ENCODE results near the gene CALN1. TPM values are rescaled to one million over a fixed set of nuclear protein-coding genes. Genes with fewer than 3 reads are reported as not detected.

The CALN1 gene
- total and polyA plus RNA-seq, 4 donors: 0.14 to 0.84 (median 0.24) TPM

DNA sequence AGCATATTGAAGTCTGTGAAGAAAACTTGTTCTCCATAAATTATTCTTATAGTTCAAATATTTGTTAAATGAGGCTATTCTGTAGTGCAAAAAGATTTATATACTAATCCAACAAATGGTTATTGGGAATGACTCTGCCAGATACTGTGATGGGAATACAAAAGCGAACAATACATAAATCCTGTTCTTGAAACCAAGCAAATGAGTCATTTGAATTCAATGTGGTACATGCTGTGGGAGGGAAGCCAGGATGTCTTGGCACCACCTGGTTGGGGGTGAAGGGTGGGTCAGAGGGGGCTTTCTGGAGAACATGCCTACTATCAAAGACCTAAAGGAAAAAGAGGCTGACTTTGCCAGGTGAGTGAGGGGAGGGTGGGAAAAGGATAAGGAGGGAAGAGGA is 594.2 kb downstream of the CALN1 start:
- 84% methylated on average over 1 of the region's 1 CpG for WGBS
- TF ChIP-seq, protein P1, sequence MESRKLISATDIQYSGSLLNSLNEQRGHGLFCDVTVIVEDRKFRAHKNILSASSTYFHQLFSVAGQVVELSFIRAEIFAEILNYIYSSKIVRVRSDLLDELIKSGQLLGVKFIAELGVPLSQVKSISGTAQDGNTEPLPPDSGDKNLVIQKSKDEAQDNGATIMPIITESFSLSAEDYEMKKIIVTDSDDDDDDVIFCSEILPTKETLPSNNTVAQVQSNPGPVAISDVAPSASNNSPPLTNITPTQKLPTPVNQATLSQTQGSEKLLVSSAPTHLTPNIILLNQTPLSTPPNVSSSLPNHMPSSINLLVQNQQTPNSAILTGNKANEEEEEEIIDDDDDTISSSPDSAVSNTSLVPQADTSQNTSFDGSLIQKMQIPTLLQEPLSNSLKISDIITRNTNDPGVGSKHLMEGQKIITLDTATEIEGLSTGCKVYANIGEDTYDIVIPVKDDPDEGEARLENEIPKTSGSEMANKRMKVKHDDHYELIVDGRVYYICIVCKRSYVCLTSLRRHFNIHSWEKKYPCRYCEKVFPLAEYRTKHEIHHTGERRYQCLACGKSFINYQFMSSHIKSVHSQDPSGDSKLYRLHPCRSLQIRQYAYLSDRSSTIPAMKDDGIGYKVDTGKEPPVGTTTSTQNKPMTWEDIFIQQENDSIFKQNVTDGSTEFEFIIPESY (IDR thresholded peaks at IDR 0.05): no peak
- TF ChIP-seq HNF4G (IDR thresholded peaks at IDR 0.05) (no peak), TAF1 (conservative IDR thresholded peaks at IDR 0.05) (no peak), SP1 (IDR thresholded peaks at IDR 0.05) (no peak), FOXA1 (IDR thresholded peaks at IDR 0.05) (no peak), HNF4A (conservative IDR thresholded peaks at IDR 0.05) (no peak), RAD21 (IDR thresholded peaks at IDR 0.05) (no peak), NR2F2 (IDR thresholded peaks at IDR 0.05) (no peak), YY1 (IDR thresholded peaks at IDR 0.05) (no peak), RXRA (IDR thresholded peaks at IDR 0.05) (no peak)
- TF ChIP-seq, protein P2, sequence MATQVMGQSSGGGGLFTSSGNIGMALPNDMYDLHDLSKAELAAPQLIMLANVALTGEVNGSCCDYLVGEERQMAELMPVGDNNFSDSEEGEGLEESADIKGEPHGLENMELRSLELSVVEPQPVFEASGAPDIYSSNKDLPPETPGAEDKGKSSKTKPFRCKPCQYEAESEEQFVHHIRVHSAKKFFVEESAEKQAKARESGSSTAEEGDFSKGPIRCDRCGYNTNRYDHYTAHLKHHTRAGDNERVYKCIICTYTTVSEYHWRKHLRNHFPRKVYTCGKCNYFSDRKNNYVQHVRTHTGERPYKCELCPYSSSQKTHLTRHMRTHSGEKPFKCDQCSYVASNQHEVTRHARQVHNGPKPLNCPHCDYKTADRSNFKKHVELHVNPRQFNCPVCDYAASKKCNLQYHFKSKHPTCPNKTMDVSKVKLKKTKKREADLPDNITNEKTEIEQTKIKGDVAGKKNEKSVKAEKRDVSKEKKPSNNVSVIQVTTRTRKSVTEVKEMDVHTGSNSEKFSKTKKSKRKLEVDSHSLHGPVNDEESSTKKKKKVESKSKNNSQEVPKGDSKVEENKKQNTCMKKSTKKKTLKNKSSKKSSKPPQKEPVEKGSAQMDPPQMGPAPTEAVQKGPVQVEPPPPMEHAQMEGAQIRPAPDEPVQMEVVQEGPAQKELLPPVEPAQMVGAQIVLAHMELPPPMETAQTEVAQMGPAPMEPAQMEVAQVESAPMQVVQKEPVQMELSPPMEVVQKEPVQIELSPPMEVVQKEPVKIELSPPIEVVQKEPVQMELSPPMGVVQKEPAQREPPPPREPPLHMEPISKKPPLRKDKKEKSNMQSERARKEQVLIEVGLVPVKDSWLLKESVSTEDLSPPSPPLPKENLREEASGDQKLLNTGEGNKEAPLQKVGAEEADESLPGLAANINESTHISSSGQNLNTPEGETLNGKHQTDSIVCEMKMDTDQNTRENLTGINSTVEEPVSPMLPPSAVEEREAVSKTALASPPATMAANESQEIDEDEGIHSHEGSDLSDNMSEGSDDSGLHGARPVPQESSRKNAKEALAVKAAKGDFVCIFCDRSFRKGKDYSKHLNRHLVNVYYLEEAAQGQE (IDR thresholded peaks at IDR 0.05): no peak
- TF ChIP-seq, protein P3, sequence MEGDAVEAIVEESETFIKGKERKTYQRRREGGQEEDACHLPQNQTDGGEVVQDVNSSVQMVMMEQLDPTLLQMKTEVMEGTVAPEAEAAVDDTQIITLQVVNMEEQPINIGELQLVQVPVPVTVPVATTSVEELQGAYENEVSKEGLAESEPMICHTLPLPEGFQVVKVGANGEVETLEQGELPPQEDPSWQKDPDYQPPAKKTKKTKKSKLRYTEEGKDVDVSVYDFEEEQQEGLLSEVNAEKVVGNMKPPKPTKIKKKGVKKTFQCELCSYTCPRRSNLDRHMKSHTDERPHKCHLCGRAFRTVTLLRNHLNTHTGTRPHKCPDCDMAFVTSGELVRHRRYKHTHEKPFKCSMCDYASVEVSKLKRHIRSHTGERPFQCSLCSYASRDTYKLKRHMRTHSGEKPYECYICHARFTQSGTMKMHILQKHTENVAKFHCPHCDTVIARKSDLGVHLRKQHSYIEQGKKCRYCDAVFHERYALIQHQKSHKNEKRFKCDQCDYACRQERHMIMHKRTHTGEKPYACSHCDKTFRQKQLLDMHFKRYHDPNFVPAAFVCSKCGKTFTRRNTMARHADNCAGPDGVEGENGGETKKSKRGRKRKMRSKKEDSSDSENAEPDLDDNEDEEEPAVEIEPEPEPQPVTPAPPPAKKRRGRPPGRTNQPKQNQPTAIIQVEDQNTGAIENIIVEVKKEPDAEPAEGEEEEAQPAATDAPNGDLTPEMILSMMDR (IDR thresholded peaks at IDR 0.05; ENCODE audit: low read depth, low read length, missing input control): no peak
- no peak overlapping the region for H3K4me3 ChIP-seq (ENCODE audit: low read depth in 1 of 3, low read length in 3 of 3)

DNA sequence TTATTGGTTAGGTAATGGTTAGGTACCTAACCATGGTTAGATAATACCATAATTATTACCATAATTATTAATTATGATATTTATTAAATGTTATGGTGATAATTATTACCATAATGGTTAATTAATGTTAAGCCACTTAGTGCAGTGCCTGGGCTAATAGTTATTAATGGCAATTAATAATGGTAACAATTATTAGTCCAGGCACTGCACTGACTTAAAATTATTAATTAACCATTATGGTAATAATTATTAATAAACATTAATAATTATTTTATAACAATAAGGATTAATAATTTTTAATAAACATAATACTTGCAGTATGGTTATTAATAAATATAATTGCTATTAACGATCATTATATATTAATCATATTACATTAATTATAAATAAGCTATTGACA is 604.0 kb downstream of the CALN1 start:
- no peaks in the 10 kb centered on the region for H3K4me1 ChIP-seq (ENCODE audit: control insufficient read depth in 4 of 4, insufficient read depth in 4 of 4, low read length in 3 of 4)
- no peak overlapping the region for H3K4me3 ChIP-seq (ENCODE audit: low read depth in 1 of 3, low read length in 3 of 3)
- H3K36me3 ChIP-seq (ENCODE audit: control insufficient read depth in 4 of 4, insufficient read depth in 3 of 4, low read depth in 1 of 4, low read length in 3 of 4): no peaks in the 10 kb centered on the region
- no peak overlapping the region for H3K9ac ChIP-seq (ENCODE audit: low read depth in 1 of 2, low read length in 2 of 2)
- H3K27me3 ChIP-seq (ENCODE audit: control insufficient read depth in 4 of 4, insufficient read depth in 4 of 4, low read length in 3 of 4): no peaks in the 10 kb centered on the region
- TF ChIP-seq TAF1 (conservative IDR thresholded peaks at IDR 0.05) (no peak), FOXA1 (IDR thresholded peaks at IDR 0.05) (no peak), RAD21 (IDR thresholded peaks at IDR 0.05) (no peak), RXRA (IDR thresholded peaks at IDR 0.05) (no peak), JUND (IDR thresholded peaks at IDR 0.05) (no peak), EGR1 (IDR thresholded peaks at IDR 0.05; ENCODE audit: low read depth in 2 of 2) (no peak), YY1 (IDR thresholded peaks at IDR 0.05) (no peak), SP1 (IDR thresholded peaks at IDR 0.05) (no peak), HNF4G (IDR thresholded peaks at IDR 0.05) (no peak), NR2F2 (IDR thresholded peaks at IDR 0.05) (no peak), HNF4A (conservative IDR thresholded peaks at IDR 0.05) (no peak)
- TF ChIP-seq, protein P3 (IDR thresholded peaks at IDR 0.05; ENCODE audit: low read depth, low read length, missing input control): no peak
- TF ChIP-seq, protein P4, sequence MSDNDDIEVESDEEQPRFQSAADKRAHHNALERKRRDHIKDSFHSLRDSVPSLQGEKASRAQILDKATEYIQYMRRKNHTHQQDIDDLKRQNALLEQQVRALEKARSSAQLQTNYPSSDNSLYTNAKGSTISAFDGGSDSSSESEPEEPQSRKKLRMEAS (IDR thresholded peaks at IDR 0.05): no peak
- peaks cover 3 to 6% (median 5%) of the 10 kb centered on the region in 4 donors for H3K9me3 ChIP-seq (ENCODE audit: control insufficient read depth in 4 of 4, low read length in 3 of 4)
- H3K27ac ChIP-seq (ENCODE audit: low read depth in 1 of 2, low read length in 2 of 2): no peak overlapping the region
- WGBS: 92% methylated on average over 1 of the region's 1 CpG
- DNase-seq (ENCODE audit: low spot score): no peak

More for the DNA sequence above, 594.2 kb downstream of the CALN1 start:
- Histone ChIP-seq H3K9me3 (ENCODE audit: control insufficient read depth in 4 of 4, low read length in 3 of 4) (no peaks in the 10 kb centered on the region), H3K36me3 (ENCODE audit: control insufficient read depth in 4 of 4, insufficient read depth in 3 of 4, low read depth in 1 of 4, low read length in 3 of 4) (no peaks in the 10 kb centered on the region), H3K27ac (ENCODE audit: low read depth in 1 of 2, low read length in 2 of 2) (no peak overlapping the region), H3K4me1 (ENCODE audit: control insufficient read depth in 4 of 4, insufficient read depth in 4 of 4, low read length in 3 of 4) (no peaks in the 10 kb centered on the region), H3K27me3 (ENCODE audit: control insufficient read depth in 4 of 4, insufficient read depth in 4 of 4, low read length in 3 of 4) (no peaks in the 10 kb centered on the region), H3K9ac (ENCODE audit: low read depth in 1 of 2, low read length in 2 of 2) (no peak overlapping the region)
- DNase-seq (ENCODE audit: low spot score): no peak

All from liver (tissue), 9 donors.